ENCODE results near the gene STPG2.

STPG2 gene

DNA sequence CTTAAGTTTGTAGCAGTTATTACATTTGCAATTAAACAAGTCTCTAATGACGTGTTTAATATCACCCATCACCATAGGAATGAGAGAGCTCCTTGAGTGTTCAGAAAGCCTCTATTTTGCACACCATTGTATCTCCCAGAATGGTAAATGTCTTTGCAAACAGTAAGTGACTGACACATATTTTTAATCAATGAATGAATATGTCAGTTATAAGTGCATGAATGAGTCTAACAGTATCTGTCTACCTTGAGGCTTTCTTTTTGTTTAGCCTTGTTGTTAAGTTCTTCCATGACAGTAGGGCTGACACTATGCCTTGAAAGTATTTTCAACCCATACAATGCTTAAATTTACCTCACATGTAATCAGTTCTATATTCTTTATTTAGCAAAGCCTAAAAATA lies 292.2 kb downstream of the STPG2 start:
- H3K36me3 ChIP-seq (ENCODE audit: control insufficient read depth, insufficient read depth, low read length): no peaks in the 10 kb centered on the region
- no peaks in the 10 kb centered on the region for H3K27me3 ChIP-seq (ENCODE audit: control insufficient read depth, insufficient read depth, low read length)
- no peak overlapping the region for H3K4me3 ChIP-seq (ENCODE audit: low read length)
- H3K9me3 ChIP-seq (ENCODE audit: control insufficient read depth, low read length): no peaks in the 10 kb centered on the region
- H3K9ac ChIP-seq (ENCODE audit: low read length): no peak overlapping the region
- H3K4me1 ChIP-seq (ENCODE audit: control insufficient read depth, insufficient read depth, low read length): no peaks in the 10 kb centered on the region

GRCh38 chr4:97845758-97846157 lies 297.5 kb downstream of the STPG2 start:
- Histone ChIP-seq H3K27me3 (ENCODE audit: control insufficient read depth, insufficient read depth, low read length) (no peaks in the 10 kb centered on the region), H3K4me3 (ENCODE audit: low read length) (no peak overlapping the region), H3K9ac (ENCODE audit: low read length) (no peak overlapping the region), H3K4me1 (ENCODE audit: control insufficient read depth, insufficient read depth, low read length) (no peaks in the 10 kb centered on the region), H3K9me3 (ENCODE audit: control insufficient read depth, low read length) (no peaks in the 10 kb centered on the region), H3K36me3 (ENCODE audit: control insufficient read depth, insufficient read depth, low read length) (no peaks in the 10 kb centered on the region)

- Histone ChIP-seq H3K4me1 (ENCODE audit: control insufficient read depth, insufficient read depth, low read length) (no peaks in the 10 kb centered on the region), H3K4me3 (ENCODE audit: low read length) (no peak overlapping the region), H3K9ac (ENCODE audit: low read length) (no peak overlapping the region)
Measured at GRCh38 chr4:97841512-97841911, 301.8 kb downstream of the STPG2 start.

GRCh38 chr4:97836662-97837061 lies 306.6 kb downstream of the STPG2 start:
- H3K4me3 ChIP-seq (ENCODE audit: low read length): no peak overlapping the region
- no peaks in the 10 kb centered on the region for H3K4me1 ChIP-seq (ENCODE audit: control insufficient read depth, insufficient read depth, low read length)
- no peaks in the 10 kb centered on the region for H3K27me3 ChIP-seq (ENCODE audit: control insufficient read depth, insufficient read depth, low read length)
- H3K36me3 ChIP-seq (ENCODE audit: control insufficient read depth, insufficient read depth, low read length): no peaks in the 10 kb centered on the region
- H3K9ac ChIP-seq (ENCODE audit: low read length): no peak overlapping the region
- H3K9me3 ChIP-seq (ENCODE audit: control insufficient read depth, low read length): no peaks in the 10 kb centered on the region

More at GRCh38 chr4:97841512-97841911, 301.8 kb downstream of the STPG2 start:
- no peaks in the 10 kb centered on the region for H3K36me3 ChIP-seq (ENCODE audit: control insufficient read depth, insufficient read depth, low read length)
- no peaks in the 10 kb centered on the region for H3K27me3 ChIP-seq (ENCODE audit: control insufficient read depth, insufficient read depth, low read length)
- H3K9me3 ChIP-seq (ENCODE audit: control insufficient read depth, low read length): no peaks in the 10 kb centered on the region

- Histone ChIP-seq H3K27me3 (ENCODE audit: control insufficient read depth, insufficient read depth, low read length) (no peaks in the 10 kb centered on the region), H3K4me3 (ENCODE audit: low read length) (no peak overlapping the region), H3K36me3 (ENCODE audit: control insufficient read depth, insufficient read depth, low read length) (no peaks in the 10 kb centered on the region), H3K9ac (ENCODE audit: low read length) (no peak overlapping the region), H3K4me1 (ENCODE audit: control insufficient read depth, insufficient read depth, low read length) (no peaks in the 10 kb centered on the region), H3K9me3 (ENCODE audit: control insufficient read depth, low read length) (no peaks in the 10 kb centered on the region)
Measured at GRCh38 chr4:97828646-97829045, 314.6 kb downstream of the STPG2 start.

DNA sequence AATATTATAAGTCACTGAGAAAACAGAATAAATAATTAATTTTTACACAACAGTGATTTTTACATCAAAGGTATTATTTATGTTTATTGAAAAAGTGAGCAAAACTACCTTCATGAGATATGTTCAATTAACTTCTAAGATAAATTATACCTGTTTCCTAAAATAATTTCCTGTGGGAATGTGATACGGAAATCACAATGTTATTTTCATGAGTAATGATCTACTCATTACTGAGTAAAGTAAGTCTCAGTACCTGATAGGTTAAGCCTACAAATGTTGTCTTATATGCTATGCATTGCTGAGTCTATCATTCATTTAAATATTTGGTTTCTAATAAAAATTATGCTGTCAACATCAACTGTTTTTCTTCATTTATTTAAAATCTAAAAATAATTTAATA lies 324.0 kb downstream of the STPG2 start:
- no peak overlapping the region for H3K9ac ChIP-seq (ENCODE audit: low read length)
- no peaks in the 10 kb centered on the region for H3K9me3 ChIP-seq (ENCODE audit: control insufficient read depth, low read length)
- H3K36me3 ChIP-seq (ENCODE audit: control insufficient read depth, insufficient read depth, low read length): no peaks in the 10 kb centered on the region
- no peaks in the 10 kb centered on the region for H3K4me1 ChIP-seq (ENCODE audit: control insufficient read depth, insufficient read depth, low read length)
- H3K4me3 ChIP-seq (ENCODE audit: low read length): no peak overlapping the region
- no peaks in the 10 kb centered on the region for H3K27me3 ChIP-seq (ENCODE audit: control insufficient read depth, insufficient read depth, low read length)

- Histone ChIP-seq H3K4me3 (ENCODE audit: low read length) (no peak overlapping the region), H3K36me3 (ENCODE audit: control insufficient read depth, insufficient read depth, low read length) (no peaks in the 10 kb centered on the region)
Measured at GRCh38 chr4:97812768-97813167, 330.5 kb downstream of the STPG2 start.

GRCh38 chr4:97786306-97786920 lies 356.9 kb downstream of the STPG2 start:
- no peaks in the 10 kb centered on the region for H3K9me3 ChIP-seq (ENCODE audit: control insufficient read depth, low read length)
- H3K9ac ChIP-seq (ENCODE audit: low read length): no peak overlapping the region
- H3K36me3 ChIP-seq (ENCODE audit: control insufficient read depth, insufficient read depth, low read length): no peaks in the 10 kb centered on the region
- H3K27me3 ChIP-seq (ENCODE audit: control insufficient read depth, insufficient read depth, low read length): no peaks in the 10 kb centered on the region
- no peak overlapping the region for H3K4me3 ChIP-seq (ENCODE audit: low read length)
- no peaks in the 10 kb centered on the region for H3K4me1 ChIP-seq (ENCODE audit: control insufficient read depth, insufficient read depth, low read length)

More at GRCh38 chr4:97812768-97813167, 330.5 kb downstream of the STPG2 start:
- H3K9me3 ChIP-seq (ENCODE audit: control insufficient read depth, low read length): no peaks in the 10 kb centered on the region
- no peaks in the 10 kb centered on the region for H3K4me1 ChIP-seq (ENCODE audit: control insufficient read depth, insufficient read depth, low read length)
- H3K9ac ChIP-seq (ENCODE audit: low read length): no peak overlapping the region
- no peaks in the 10 kb centered on the region for H3K27me3 ChIP-seq (ENCODE audit: control insufficient read depth, insufficient read depth, low read length)

- Histone ChIP-seq H3K9me3 (ENCODE audit: control insufficient read depth, low read length) (no peaks in the 10 kb centered on the region), H3K9ac (ENCODE audit: low read length) (no peak overlapping the region), H3K4me3 (ENCODE audit: low read length) (no peak overlapping the region), H3K36me3 (ENCODE audit: control insufficient read depth, insufficient read depth, low read length) (no peaks in the 10 kb centered on the region), H3K4me1 (ENCODE audit: control insufficient read depth, insufficient read depth, low read length) (no peaks in the 10 kb centered on the region), H3K27me3 (ENCODE audit: control insufficient read depth, insufficient read depth, low read length) (no peaks in the 10 kb centered on the region)
Measured at GRCh38 chr4:97778174-97778573, 365.1 kb downstream of the STPG2 start.

DNA sequence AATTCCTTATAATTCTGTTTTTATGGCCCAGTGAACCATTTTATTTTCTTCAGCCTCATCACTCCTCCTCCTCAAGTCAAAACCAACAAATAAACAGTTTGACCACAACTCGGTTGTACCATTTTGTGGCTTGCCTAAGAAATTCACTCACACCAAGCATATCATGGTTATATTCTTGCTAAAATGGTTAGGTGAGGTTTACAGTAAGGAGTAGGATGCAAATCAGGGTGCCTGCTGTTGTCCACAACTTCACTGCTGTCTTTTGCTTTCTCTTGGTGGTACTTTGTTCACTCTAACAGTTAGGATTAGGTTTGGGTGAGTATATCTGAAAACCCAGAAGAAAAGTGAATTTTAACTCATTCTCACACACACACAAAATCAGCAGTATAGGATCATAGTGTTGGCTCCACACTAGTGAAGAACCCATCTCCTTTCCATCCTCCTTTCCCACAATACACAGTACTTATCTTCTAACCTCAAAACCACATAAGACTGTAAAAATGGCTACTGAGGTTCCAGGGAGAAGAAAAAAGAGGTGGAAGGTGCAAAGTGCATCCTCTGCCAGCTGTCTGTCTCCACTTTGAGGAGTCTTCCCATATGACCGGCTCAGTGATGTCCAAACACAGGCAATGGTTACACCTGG lies 368.8 kb downstream of the STPG2 start:
- no peaks in the 10 kb centered on the region for H3K36me3 ChIP-seq (ENCODE audit: control insufficient read depth, insufficient read depth, low read length)
- H3K9ac ChIP-seq (ENCODE audit: low read length): no peak overlapping the region
- no peaks in the 10 kb centered on the region for H3K27me3 ChIP-seq (ENCODE audit: control insufficient read depth, insufficient read depth, low read length)
- no peaks in the 10 kb centered on the region for H3K4me1 ChIP-seq (ENCODE audit: control insufficient read depth, insufficient read depth, low read length)
- no peak overlapping the region for H3K4me3 ChIP-seq (ENCODE audit: low read length)
- no peaks in the 10 kb centered on the region for H3K9me3 ChIP-seq (ENCODE audit: control insufficient read depth, low read length)

- Histone ChIP-seq H3K9me3 (ENCODE audit: control insufficient read depth, low read length) (no peaks in the 10 kb centered on the region), H3K9ac (ENCODE audit: low read length) (no peak overlapping the region), H3K4me1 (ENCODE audit: control insufficient read depth, insufficient read depth, low read length) (no peaks in the 10 kb centered on the region), H3K36me3 (ENCODE audit: control insufficient read depth, insufficient read depth, low read length) (no peaks in the 10 kb centered on the region), H3K4me3 (ENCODE audit: low read length) (no peak overlapping the region), H3K27me3 (ENCODE audit: control insufficient read depth, insufficient read depth, low read length) (no peaks in the 10 kb centered on the region)
Measured at GRCh38 chr4:97770222-97770621, 373.1 kb downstream of the STPG2 start.

- no peaks in the 10 kb centered on the region for H3K36me3 ChIP-seq (ENCODE audit: control insufficient read depth, insufficient read depth, low read length)
- H3K4me1 ChIP-seq (ENCODE audit: control insufficient read depth, insufficient read depth, low read length): no peaks in the 10 kb centered on the region
- H3K4me3 ChIP-seq (ENCODE audit: low read length): no peak overlapping the region
- H3K9ac ChIP-seq (ENCODE audit: low read length): no peak overlapping the region
- H3K27me3 ChIP-seq (ENCODE audit: control insufficient read depth, insufficient read depth, low read length): no peaks in the 10 kb centered on the region
- no peaks in the 10 kb centered on the region for H3K9me3 ChIP-seq (ENCODE audit: control insufficient read depth, low read length)
Measured at GRCh38 chr4:97762115-97762512, 381.2 kb downstream of the STPG2 start.
